Epithelial cell of esophagus (primary cell): ENCODE results near the gene SH3BP5.

ENCODE experiments used
- DNase-seq: peaks from one replicate; pipeline ENCODE4 v3.0.0; 2010; ENCODE audit warnings: low read depth
- H3K4me3 ChIP-seq: 2 replicates; pipeline ENCODE4 v1.5.1; 2011; ENCODE audit warnings: mild to moderate bottlenecking, low read length, control low read depth
- CTCF ChIP-seq: IDR thresholded peaks from 2 replicates; pipeline ENCODE4 v1.5.1; 2011; ENCODE audit warnings: low read depth, mild to moderate bottlenecking, low read length, control low read depth, inconsistent platforms; ENCODE audit not compliant: insufficient read depth; ENCODE audit errors: missing control alignments

The SH3BP5 gene

GRCh38 chr3:15309662-15310335 lies 22.6 kb downstream of the SH3BP5 start:
- H3K4me3 ChIP-seq = no peak overlapping the region
- no peak for TF ChIP-seq CTCF
- peak; percentile 46 for DNase-seq

GRCh38 chr3:15307580-15307979 lies 24.8 kb downstream of the SH3BP5 start:
- no peak for DNase-seq
- no peak for TF ChIP-seq CTCF

GRCh38 chr3:15306979-15307359 lies 25.4 kb downstream of the SH3BP5 start:
- no peak for DNase-seq
- TF ChIP-seq CTCF = no peak
- no peak overlapping the region for H3K4me3 ChIP-seq

More at GRCh38 chr3:15307580-15307979, 24.8 kb downstream of the SH3BP5 start:
- H3K4me3 ChIP-seq = no peak overlapping the region

GRCh38 chr3:15305359-15305844 lies 27.0 kb downstream of the SH3BP5 start:
- H3K4me3 ChIP-seq = no peak overlapping the region
- peak; percentile 19 for DNase-seq
- TF ChIP-seq CTCF = peak; percentile 43

- no peak for TF ChIP-seq CTCF
- no peak for DNase-seq
- no peak overlapping the region for H3K4me3 ChIP-seq
Observed at GRCh38 chr3:15303728-15304127, 28.7 kb downstream of the SH3BP5 start.

- DNase-seq = no peak
- TF ChIP-seq CTCF = no peak
- H3K4me3 ChIP-seq = no peak overlapping the region
Observed at GRCh38 chr3:15303216-15303615, 29.2 kb downstream of the SH3BP5 start.

- DNase-seq = no peak
- TF ChIP-seq CTCF = no peak
- H3K4me3 ChIP-seq = no peak overlapping the region
Observed at GRCh38 chr3:15301761-15302160, 30.6 kb downstream of the SH3BP5 start.
